GM12801 (cell line): ENCODE results near the gene ITSN2.

Experiments used
- CTCF ChIP-seq: IDR thresholded peaks from one replicate; pipeline ENCODE4 v1.5.1; 2011; ENCODE audit warnings: control low read depth; ENCODE audit not compliant: insufficient read length; ENCODE audit errors: extremely low read depth

ITSN2 gene

DNA sequence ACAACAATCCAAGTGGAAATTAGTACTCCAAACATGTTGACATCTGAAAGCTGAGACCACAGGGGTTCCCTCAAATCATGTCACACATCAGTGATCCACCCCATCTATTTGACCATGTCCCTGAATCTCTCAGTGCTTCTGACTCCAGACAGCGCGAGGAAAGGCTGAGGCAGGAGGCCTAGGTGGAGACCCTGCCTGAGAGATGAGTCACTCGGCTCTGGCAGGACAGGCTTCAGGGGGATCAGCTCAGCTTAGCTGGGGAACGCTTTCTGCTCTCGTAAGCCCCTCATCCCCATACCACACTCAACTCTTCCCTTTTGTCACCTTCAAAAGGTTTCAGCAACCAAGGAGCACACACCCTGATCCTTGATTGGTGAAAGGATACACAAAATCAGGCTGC lies 191.3 kb downstream of the ITSN2 start:
- no peak for TF ChIP-seq CTCF

DNA sequence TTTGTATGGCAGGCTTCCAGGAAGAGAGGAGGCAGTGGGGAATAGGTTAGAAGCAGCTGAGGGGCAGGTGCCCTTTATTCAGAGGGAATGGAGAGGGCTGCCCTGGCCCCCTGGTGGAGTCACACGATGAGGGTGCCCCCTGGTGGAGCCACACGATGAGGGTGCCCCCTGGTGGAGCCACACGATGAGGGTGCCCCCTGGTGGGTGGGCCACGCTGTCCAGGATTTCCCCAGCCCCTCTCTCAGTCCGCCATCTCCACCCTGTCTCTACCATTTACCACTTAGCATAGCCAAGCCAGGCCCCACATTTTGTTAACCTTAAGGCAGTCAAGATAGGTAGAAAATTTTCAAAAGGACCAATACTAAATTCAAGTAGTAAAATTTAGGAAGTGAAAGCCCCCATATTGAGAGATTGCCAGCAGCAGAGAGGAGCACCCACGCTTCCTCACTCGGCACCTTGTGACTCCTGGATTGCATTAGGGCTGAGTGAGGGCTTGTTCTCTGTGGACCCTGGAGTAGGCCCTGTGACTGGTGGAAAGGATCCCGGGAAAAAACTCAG lies 195.8 kb downstream of the ITSN2 start:
- no peak for TF ChIP-seq CTCF

GRCh38 chr2:24163601-24164000 lies 196.7 kb downstream of the ITSN2 start:
- no peak for TF ChIP-seq CTCF

GRCh38 chr2:24163186-24163585 lies 197.2 kb downstream of the ITSN2 start:
- no peak for TF ChIP-seq CTCF

- TF ChIP-seq CTCF: no peak
Observed at GRCh38 chr2:24162494-24162893, 197.8 kb downstream of the ITSN2 start.

DNA sequence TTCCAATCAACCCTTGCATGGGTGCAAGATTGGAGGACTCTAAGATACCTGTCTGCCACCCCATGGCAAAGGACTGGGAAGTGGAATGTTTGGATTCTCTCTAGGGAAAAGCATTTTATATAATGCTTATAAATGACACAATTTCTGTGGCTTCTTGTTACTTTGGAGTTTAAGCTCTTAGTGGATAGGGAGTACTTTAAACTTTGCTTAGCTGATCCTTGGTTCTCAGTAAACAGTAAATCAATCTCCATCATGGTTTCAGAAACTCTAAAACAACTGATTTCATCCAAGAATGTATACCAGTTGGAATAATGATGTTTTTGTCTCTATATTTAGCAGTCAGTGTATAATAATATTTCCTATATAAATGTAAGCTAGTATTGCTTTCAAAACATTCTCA lies 199.6 kb downstream of the ITSN2 start:
- TF ChIP-seq CTCF: no peak

DNA sequence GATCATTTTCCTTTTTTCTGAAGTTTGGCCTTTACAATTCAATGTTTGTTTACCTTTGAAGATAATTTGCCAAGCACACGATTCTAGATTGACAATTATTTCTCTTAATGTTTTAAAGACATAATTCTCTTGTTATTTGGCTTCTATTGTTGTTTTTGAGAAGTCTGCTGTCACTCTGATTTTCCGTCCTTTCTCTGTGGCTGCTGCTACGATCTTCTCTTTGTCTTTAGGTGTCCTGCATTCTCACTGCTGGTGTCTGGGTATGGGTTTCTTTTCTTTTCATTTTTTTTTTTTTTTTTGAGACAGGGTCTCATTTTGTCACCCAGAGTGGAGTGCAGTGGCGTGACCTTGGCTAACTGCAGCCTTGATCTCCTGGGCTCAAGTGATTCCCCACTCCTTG lies 200.6 kb downstream of the ITSN2 start:
- TF ChIP-seq CTCF: no peak

GRCh38 chr2:24158131-24158530 lies 202.2 kb downstream of the ITSN2 start:
- no peak for TF ChIP-seq CTCF
